EL (cell line): ENCODE results near the gene IFTAP.
"Not testable (repeated sequence)": the region's sequence is repeated elsewhere in the genome, so short reads cannot be mapped to it uniquely, and the experiment has no call there.

Experiments
- DNase-seq: peaks from one replicate; pipeline ENCODE4 v3.0.0-alpha.2; 2016

IFTAP gene

GRCh38 chr11:36594316-36594989 lies at the start of gene IFTAP:
TSS of gene IFTAP (plus strand) at chr11:36594502. CDS start at chr11:36610104, 15,602 bp downstream.
- peak; percentile 91 for DNase-seq

GRCh38 chr11:36550385-36551115 lies 43.8 kb upstream of the IFTAP start:
- no peak for DNase-seq

GRCh38 chr11:36557390-36557789 lies 36.9 kb upstream of the IFTAP start:
- DNase-seq = not testable (repeated sequence)

- no peak for DNase-seq
Observed at GRCh38 chr11:36557991-36558390, 36.3 kb upstream of the IFTAP start.

- no peak for DNase-seq
Observed at GRCh38 chr11:36558571-36559413, 35.5 kb upstream of the IFTAP start.

- peak; percentile 58 for DNase-seq
Observed at GRCh38 chr11:36564376-36565030, 29.8 kb upstream of the IFTAP start.

- no peak for DNase-seq
Observed at GRCh38 chr11:36565031-36565610, 29.2 kb upstream of the IFTAP start.

- DNase-seq = no peak
Observed at GRCh38 chr11:36566407-36567053, 27.8 kb upstream of the IFTAP start.

- DNase-seq = no peak
Observed at GRCh38 chr11:36567694-36568093, 26.6 kb upstream of the IFTAP start, which contains the start of gene RAG1. TSS of gene RAG1 (plus strand) at chr11:36568007. CDS start at chr11:36573305, 5,298 bp downstream.

- no peak for DNase-seq
Observed at GRCh38 chr11:36569095-36569494, 25.2 kb upstream of the IFTAP start.

- DNase-seq = no peak
Observed at GRCh38 chr11:36574486-36574885, 19.8 kb upstream of the IFTAP start.

GRCh38 chr11:36577373-36577772 lies 16.9 kb upstream of the IFTAP start:
- no peak for DNase-seq

GRCh38 chr11:36577859-36578258 lies 16.4 kb upstream of the IFTAP start:
- peak; percentile 52 for DNase-seq

- peak; percentile 9 for DNase-seq
Observed at GRCh38 chr11:36578458-36578857, 15.8 kb upstream of the IFTAP start.

GRCh38 chr11:36581536-36581935 lies 12.8 kb upstream of the IFTAP start:
- DNase-seq = no peak

- DNase-seq = no peak
Observed at GRCh38 chr11:36583667-36584066, 10.6 kb upstream of the IFTAP start.

GRCh38 chr11:36586543-36586942 lies 7.8 kb upstream of the IFTAP start:
- DNase-seq = no peak

GRCh38 chr11:36588099-36588498 lies 6.2 kb upstream of the IFTAP start:
- DNase-seq = no peak

- no peak for DNase-seq
Observed at GRCh38 chr11:36590513-36590912, 3.8 kb upstream of the IFTAP start.

- DNase-seq = no peak
Observed at GRCh38 chr11:36591433-36591832, 2.9 kb upstream of the IFTAP start.

- DNase-seq = no peak
Observed at GRCh38 chr11:36596880-36597279, 2.6 kb downstream of the IFTAP start.

- DNase-seq = no peak
Observed at GRCh38 chr11:36598051-36598450, 3.7 kb downstream of the IFTAP start, which contains the start of gene RAG2. TSS of gene RAG2 (minus strand) at chr11:36598236. CDS start at chr11:36594168, 4,068 bp downstream.
